ENCODE results near the gene SSC5D.
A peak's percentile ranks its signal among the peaks of the same experiment; 100 is the strongest.

SSC5D gene

DNA sequence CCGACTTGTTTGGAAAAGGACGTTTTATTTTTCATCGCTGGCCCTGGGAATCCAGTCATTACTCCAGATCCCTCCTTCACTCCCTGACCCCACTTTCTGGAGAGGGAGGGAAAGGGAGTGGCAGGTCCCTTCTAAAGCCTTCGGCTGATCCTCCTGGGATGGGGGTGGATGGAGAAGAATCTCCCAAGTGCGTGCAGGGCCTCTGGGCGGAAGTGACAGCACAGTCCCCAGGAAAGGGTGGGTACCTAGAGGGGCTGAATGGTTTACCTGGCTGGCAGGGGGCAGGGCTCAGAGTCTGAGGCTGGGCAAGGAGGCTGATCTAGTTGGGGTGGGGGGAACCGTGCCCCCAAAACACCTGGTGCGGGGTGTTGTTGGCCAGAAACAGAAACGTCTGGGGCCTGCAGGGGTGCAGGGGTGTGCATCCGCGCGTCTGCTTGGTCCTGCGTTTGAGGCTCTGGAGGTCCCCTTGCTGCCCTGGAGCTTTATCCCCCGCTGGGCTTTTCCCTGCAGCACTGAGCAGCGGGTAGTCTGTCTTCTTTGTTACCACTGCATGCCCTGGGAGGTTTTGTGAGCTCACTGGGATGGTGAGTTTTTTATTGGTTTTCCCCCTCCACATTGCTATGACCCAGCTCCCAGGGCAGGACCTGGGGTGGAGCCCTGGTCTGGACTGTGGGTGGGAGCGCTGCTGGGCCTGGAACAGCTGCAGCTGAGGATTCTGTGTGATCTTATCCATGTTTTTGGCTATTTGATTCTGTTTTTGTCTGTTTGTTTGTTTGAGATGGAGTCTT is 14.8 kb upstream of the SSC5D start:
- no peak for DNase-seq (ENCODE audit: low read depth in 2 of 2)

DNA sequence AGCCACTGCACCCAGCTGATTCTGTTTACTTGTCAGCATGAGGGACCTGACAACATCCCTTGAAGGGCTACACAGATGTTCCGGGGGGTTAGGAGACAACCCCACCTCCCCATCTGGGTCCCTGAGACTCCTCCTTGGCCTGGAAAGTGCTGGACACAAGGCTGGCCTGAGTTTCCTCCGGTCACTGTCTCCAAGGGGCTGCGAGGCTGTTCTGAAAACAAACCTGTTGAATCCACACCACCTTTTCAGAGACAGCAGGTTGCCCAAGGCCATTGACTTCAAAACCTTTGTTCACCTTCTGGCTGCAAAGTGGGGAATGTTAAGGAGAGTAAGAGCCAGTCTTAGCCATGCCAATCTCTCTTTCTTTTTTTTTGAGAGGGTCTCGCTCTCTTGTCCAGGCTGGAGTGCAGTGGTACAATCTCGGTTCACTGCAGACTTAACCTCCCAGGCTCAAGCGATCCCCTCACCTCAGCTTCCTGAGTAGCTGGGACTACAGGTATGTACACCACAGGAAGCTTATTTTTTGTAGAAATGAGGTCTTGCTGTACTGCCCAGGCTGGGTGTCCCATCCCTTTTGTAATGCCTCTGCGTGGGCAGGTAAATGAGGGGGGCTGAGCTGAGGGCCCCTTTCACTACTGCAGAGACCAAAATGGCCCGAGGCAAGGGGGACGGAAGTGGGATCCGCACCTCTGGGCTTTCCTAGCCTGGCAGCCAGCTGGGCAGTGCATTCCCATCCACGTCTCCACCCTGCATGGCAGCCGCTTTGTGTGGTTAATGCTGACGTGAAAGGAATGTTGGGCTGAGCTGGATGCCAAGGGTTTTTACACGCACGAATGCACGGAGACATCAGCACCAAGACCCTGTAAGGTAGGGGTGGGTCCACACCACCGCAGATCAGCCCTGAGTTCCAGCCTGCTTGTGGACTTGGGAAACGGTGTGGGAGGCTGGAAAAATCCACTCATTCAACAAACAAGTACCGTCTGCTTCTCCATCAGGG is 13.7 kb upstream of the SSC5D start:
- no peak for DNase-seq (ENCODE audit: low read depth in 2 of 2)

DNA sequence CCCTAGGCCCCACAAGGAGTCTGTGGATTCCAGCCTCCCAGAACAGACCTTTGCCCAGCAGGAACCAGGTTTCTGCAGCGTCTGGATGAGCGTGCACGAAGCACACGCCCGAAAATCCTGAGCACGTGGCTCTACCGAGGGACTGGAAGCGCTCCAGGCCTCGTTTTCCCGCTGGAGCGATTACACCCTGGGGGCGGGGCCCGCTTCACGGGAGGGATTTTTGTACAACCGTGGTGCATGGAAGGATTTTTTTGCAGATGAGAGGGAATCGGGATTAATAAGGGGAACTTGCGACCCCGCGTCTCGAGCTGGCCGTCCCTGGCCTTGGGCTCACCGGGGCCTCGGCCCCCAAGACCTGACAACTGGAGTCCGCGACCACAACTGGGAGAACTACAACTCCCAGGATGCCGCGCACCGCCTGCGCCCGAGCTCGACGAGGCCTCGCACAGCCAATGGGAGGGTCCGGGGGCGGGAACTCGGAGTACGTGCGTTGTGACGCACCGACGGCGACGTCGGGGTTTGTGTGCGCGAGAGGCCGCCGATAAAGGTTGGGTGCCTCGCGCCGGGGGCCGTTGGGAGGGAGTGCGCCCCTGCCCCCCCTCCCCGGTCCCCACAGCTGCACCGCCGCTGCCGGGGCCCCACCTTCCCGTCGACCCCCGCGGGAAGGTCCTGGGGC is 12.0 kb upstream of the SSC5D start, which contains the start of gene ZNF628:
TSS of gene ZNF628 (plus strand) at position 518 of the 676 bp plus-strand sequence. CDS start 3,294 bp downstream, outside the sequence.
- DNase-seq (ENCODE audit: low read depth in 2 of 2), result peak; percentile 93 to 97

DNA sequence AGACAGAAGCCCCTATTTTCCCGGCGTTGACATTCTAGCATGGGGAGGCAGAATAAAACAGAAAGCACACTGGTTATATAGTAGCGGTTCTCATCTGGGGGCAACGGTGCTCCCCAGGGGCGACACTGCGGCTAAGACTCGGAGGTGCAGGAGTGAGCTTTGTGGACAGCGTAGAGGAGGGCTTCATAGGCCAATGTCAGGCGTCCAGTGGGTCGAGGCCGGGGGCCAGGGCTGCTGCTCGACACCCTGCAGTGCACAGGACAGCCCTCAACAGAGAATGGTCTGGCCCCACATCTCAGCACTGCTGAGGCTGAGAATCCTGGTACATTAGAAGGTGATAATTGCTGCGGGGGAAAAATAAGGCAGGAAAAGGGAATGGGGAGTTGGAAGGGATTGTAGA is 10.3 kb upstream of the SSC5D start:
- DNase-seq (ENCODE audit: low read depth in 2 of 2), result no peak

DNA sequence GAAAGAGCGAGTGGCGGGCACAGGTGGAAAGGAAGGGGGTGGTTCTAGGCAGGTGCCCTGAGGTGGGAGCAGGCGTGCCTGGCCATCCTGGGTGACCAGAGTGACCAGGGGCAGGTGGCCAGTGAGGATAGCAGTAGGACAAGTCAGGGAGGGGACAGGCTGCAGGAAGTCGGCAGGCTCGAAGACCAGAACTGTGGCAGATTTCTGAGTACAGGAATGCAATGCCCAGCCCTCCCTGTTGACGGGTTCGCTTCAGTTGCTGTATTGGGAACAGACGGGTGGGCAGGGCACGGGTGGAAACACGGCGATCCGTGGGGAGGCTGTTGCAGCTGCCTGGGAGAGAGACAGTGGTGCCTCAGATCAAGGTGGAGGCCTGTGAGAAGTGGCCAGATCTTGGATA is 9.9 kb upstream of the SSC5D start:
- no peak for DNase-seq (ENCODE audit: low read depth in 2 of 2)

DNA sequence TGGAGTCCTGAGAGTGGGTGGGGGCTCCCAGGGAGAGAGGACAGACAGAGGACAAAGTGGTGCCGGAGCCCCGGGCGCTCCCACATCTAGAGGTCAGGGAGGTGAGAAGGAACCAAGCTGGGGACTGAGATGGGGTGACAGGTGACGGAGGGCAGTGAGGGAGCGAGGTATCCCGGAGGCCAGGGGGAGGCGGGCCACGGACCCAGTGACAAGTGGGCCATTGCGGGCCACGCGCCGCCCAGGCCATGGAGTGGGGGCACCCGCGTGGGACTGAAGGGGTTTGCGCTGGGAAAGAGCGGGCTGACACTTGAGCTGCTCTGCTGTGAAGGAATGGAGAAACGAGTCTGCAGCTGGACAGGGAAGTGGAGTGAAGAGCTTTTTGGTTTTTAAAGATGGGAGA is 9.2 kb upstream of the SSC5D start:
- DNase-seq (ENCODE audit: low read depth in 2 of 2), result no peak

DNA sequence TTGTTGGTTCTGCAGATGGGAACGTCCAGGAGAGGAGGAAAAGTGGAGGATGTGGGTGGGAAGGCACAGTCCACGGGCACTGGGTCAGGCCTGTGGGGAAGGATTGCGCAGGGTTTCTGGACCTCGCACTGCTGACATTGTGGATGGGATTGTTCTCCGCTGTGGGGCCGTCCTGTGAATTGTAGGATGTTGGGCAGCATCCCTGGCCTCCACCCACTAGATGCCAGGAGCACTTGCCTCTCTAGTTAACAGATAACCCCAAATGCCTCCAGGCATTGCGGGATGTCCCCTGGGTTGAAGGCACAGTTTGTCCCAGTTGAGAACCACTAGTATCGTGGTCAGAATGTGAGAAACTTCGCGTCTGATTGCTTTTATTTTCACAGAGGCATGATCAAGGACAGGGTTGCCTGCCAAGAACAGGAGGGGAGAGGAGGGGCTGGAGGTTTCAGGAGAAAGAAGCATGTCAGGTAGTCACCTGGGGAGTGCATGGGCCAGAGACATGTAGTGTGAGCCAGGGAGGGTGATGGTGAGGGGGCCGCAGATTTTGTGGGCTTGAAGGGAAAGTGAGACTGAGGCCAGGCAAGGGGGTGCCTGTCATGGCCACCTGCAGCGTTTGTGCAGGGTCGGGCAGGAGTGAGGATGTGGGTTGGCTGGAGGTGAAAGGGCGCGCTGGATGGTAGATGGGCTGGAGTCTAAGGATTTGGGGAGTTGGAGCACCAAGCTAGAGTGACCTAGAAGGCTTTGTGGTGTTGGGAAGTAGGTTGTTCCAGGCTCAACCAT is 8.6 kb upstream of the SSC5D start:
- no peak for DNase-seq (ENCODE audit: low read depth in 2 of 2)

DNA sequence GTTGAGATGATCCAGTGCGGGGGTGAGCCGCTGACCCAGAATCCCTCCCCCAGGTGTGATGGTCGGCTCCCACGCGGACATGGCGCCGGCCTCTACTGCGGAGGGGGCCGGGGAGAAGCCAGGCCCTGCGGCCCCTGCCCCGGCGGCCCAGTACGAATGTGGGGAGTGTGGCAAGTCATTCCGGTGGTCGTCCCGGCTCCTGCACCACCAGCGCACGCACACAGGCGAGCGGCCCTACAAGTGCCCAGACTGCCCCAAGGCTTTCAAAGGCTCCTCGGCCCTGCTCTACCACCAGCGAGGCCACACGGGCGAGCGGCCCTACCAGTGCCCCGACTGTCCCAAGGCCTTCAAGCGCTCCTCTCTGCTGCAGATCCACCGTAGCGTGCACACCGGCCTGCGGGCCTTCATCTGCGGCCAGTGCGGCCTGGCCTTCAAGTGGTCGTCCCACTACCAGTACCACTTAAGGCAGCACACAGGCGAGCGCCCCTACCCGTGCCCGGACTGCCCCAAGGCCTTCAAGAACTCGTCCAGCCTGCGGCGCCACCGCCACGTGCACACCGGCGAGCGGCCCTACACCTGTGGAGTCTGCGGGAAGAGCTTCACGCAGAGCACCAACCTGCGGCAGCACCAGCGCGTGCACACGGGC is 7.0 kb upstream of the SSC5D start:
- DNase-seq (ENCODE audit: low read depth in 2 of 2), result no peak

DNA sequence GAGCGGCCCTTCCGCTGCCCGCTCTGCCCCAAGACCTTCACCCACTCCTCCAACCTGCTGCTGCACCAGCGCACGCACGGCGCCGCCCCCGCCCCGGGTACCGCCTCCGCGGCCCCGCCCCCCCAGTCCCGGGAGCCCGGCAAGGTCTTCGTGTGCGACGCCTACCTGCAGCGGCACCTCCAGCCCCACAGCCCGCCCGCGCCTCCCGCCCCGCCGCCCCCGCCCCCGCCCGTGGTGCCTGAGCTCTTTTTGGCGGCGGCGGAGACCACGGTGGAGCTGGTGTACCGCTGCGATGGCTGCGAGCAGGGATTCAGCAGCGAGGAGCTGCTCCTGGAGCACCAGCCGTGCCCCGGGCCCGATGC is 6.5 kb upstream of the SSC5D start:
- DNase-seq (ENCODE audit: low read depth in 2 of 2), result no peak

DNA sequence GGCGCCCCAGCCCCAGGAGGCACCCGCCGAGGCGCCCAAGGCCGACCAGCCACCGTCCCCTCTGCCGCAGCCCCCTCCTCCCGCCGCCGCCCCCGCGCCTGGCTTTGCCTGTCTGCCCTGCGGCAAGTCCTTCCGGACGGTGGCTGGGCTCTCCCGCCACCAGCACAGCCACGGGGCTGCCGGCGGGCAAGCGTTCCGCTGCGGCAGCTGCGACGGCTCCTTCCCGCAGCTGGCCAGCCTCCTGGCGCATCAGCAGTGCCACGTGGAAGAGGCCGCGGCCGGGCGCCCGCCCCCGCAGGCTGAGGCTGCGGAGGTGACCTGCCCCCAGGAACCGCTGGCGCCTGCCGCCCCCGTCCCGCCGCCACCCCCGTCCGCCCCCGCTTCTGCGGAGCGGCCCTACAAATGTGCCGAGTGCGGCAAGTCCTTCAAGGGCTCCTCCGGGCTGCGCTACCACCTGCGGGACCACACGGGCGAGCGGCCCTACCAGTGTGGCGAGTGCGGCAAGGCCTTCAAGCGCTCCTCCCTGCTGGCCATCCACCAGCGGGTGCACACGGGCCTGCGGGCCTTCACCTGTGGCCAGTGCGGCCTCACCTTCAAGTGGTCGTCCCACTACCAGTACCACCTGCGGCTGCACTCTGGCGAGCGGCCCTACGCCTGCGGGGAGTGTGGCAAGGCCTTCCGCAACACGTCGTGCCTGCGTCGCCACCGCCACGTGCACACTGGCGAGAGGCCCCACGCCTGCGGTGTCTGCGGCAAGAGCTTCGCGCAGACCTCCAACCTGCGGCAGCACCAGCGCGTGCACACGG is 5.9 kb upstream of the SSC5D start:
- no peak for DNase-seq (ENCODE audit: low read depth in 2 of 2)

DNA sequence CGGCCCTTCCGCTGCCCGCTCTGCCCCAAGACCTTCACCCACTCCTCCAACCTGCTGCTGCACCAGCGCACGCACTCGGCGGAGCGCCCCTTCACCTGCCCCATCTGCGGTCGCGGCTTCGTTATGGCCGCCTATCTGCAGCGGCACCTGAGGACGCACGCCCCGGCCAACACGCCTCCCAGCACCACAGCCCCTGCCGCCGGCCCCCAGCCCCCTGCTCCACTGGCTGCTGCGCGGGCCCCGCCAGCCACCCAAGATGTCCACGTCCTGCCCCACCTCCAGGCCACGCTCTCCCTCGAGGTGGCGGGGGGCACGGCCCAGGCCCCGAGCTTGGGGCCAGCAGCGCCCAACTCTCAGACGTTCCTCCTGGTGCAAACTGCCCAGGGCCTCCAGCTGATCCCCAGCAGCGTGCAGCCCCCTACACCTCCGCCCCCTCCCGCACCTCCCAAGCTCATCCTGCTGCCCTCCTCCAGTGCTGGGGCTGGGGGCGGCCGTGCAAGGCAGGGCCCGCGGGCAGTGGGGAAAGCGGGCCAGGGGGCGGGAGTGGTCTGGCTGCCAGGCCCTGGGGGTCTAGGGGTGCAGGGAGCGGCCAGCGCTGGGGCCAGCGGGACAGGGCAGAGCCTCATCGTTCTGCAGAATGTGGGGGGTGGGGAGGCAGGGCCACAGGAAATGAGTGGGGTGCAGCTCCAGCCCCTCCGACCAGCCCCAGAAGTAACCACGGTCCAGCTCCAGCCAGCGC is 5.1 kb upstream of the SSC5D start:
- DNase-seq (ENCODE audit: low read depth in 2 of 2), result no peak

DNA sequence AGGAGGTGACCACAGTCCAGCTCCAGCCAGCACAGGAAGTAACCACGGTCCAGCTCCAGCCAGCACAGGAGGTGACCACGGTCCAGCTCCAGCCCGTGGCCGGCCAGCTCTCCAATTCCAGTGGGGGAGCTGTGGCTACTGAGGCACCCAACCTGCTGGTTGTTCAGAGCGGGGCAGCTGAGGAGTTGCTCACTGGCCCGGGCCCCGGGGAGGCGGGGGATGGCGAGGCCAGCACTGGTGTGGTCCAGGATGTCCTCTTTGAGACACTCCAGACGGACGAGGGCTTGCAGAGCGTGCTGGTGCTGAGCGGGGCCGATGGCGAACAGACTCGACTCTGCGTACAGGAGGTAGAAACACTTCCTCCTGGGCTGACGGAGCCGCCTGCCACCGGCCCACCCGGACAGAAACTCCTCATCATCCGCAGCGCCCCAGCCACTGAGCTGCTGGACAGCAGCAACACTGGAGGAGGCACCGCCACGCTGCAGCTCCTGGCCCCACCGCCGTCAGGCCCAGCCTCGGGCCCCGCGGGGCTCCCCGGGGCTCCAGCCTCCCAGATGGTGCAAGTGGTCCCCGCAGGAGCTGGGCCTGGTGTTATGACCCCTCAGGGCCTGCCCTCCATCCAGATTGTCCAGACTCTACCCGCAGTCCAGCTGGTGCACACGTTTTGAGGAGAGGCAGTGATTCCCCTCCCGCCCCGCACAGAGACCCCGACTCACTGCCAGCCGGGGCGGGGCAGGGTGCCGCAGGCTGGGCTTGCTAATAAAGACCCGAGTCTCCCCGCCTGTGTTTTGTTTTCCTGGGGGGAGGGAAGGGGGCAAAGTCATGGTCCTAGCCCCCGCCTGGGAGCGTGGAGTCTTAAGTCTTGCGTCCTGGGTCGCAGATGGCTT is 4.3 kb upstream of the SSC5D start:
- DNase-seq (ENCODE audit: low read depth in 2 of 2), result no peak

DNA sequence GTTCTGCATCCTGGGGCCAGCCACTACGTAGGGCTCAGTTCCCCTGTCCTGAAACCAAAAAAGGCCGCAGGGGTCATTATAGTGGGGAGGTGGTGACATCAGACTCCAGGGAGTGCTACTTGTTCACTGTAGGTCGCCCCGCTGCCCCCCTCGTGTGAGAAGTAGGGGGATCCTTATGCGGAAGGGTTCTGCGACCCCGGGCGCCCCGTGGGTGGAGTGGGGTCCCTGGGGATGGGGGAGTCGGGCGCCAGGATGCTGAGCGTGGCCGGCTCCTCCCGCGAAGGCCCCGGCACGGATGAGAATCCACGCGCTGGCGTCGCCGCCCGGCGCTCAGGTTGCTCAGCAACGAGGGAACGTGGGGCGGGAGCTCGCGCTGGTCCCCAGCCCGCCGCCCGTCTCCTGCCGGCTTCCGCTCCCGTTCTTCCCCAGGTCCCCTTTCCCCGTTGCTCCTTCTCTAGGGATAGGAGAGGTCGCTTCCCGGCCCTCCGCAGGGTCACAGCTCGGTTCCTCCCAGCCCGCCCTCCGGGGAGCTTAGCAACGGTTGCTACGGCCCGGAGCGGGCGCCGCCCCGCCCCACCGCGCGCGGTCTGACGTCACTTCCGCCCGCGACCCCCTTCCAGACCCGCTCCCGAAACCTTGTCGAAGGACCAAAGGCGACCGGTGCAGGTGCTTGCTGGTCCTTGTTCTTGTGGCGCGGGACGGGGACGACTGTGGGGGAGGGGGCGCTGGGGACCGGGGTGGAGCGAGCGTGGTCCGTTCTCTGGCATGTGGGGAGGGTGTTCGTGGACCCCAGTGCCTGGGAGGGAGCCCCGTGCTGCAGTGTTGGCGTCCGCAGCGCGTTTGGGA is 3.4 kb upstream of the SSC5D start, which contains the start of gene NAT14:
TSS of gene NAT14 (plus strand) at position 596 of the 846 bp plus-strand sequence. CDS start 521 bp downstream, outside the sequence.
- peak; percentile 41 to 58 for DNase-seq (ENCODE audit: low read depth in 2 of 2)

DNA sequence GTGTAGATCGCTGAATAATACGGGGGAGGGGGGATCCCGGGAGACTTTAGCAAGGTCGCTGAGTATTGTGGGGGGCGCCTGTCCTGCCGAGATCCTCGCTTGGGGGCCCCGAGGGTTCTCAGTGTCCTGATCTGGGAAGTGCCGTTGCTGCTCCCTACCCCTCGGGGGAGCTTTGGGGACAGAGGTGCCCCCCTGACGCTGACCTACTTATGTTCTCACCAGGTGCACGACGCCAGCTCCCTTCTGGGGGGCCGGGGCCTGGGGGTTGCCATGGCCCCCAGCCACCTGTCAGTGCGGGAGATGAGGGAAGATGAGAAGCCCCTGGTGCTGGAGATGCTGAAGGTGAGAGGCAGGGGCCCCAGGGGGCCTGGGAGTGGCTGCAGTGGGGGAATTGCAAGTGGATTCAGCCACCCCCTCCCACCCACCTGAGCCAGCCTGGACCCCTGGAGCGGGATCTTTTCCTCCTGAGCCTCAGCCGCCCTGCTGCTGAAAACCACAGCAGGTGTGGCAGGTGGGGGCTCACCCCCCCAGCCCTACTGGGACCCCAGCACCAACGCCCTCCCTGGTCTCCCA is 2.7 kb upstream of the SSC5D start:
- DNase-seq (ENCODE audit: low read depth in 2 of 2), result no peak

DNA sequence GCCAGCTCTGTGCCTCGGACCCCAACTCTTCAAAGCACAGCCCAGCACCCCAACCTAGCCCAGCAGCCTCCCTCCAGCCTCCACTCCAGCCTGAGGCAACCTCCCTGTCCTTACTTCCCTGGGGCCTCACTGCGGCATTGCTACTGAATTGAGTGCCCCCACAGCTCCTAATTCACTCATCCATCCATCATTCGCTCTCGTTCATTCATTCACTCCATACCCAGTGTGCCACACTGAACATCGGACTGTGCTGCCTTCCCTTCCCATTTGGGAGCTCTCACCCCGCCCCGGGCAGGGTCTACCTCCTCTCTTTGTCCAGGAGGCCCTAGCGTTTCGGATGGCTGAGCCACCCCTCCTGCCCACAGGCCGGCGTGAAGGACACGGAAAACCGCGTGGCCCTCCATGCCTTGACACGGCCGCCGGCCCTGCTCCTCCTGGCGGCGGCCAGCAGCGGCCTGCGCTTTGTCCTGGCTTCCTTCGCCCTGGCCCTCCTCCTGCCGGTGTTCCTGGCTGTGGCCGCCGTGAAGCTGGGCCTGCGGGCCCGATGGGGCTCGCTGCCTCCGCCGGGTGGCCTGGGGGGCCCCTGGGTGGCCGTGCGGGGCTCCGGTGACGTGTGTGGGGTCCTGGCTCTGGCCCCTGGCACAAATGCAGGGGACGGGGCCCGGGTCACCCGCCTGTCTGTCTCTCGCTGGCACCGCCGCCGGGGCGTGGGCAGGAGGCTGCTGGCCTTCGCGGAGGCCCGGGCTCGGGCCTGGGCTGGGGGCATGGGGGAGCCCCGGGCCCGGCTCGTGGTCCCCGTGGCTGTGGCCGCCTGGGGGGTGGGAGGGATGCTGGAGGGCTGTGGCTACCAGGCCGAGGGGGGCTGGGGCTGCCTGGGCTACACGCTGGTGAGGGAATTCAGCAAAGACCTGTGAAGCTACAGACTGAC is 1.9 kb upstream of the SSC5D start:
- DNase-seq (ENCODE audit: low read depth in 2 of 2), result no peak

All from stimulated activated CD4-positive, alpha-beta T cell treated with anti-CD3 and anti-CD28 coated beads, Interleukin-12 subunit alpha, Interleukin-12 subunit beta, amount 100 ng/mL, for 24 hours (primary cell).